ENCODE data around the gene GNPTAB. TPM values are rescaled to one million over a fixed set of nuclear protein-coding genes. Genes with fewer than 3 reads are reported as not detected.

Gene GNPTAB
- total and polyA plus RNA-seq, 2 of the 13 experiments (the other 11 are each of a cell fraction or from before 2014, with no cell fraction given), result 13.6 to 19.4 TPM

DNA sequence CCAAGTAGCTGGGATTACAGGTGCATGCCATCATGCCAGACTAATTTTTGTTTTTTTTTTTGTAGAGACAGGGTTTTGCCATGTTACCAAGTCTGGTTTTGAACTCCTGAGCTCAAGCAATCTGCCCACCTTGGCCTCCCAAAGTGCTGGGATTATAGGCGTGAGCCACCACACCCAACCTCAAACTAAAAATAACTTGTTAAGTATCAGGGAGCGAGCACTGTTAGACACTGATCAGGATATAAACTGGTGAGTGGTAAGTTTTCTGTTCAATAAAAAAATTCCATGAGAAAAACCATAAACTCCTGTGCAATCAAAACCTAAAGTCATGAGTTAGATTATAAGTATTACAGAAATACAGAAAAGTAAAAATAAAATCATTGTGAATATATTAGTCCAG, 46.9 kb downstream of the GNPTAB start:
- BruUV-seq (replicated peaks), result no TSS peak
- no peak for TF ChIP-seq LCORL (IDR thresholded peaks at IDR 0.05)
- no peak for TF ChIP-seq LCORL (CRISPR knock-in tag; IDR thresholded peaks at IDR 0.05)
- TF ChIP-seq ZNF816 (CRISPR knock-in tag; IDR thresholded peaks at IDR 0.05; ENCODE audit: borderline replicate concordance), result no peak
- TF ChIP-seq, protein P1, sequence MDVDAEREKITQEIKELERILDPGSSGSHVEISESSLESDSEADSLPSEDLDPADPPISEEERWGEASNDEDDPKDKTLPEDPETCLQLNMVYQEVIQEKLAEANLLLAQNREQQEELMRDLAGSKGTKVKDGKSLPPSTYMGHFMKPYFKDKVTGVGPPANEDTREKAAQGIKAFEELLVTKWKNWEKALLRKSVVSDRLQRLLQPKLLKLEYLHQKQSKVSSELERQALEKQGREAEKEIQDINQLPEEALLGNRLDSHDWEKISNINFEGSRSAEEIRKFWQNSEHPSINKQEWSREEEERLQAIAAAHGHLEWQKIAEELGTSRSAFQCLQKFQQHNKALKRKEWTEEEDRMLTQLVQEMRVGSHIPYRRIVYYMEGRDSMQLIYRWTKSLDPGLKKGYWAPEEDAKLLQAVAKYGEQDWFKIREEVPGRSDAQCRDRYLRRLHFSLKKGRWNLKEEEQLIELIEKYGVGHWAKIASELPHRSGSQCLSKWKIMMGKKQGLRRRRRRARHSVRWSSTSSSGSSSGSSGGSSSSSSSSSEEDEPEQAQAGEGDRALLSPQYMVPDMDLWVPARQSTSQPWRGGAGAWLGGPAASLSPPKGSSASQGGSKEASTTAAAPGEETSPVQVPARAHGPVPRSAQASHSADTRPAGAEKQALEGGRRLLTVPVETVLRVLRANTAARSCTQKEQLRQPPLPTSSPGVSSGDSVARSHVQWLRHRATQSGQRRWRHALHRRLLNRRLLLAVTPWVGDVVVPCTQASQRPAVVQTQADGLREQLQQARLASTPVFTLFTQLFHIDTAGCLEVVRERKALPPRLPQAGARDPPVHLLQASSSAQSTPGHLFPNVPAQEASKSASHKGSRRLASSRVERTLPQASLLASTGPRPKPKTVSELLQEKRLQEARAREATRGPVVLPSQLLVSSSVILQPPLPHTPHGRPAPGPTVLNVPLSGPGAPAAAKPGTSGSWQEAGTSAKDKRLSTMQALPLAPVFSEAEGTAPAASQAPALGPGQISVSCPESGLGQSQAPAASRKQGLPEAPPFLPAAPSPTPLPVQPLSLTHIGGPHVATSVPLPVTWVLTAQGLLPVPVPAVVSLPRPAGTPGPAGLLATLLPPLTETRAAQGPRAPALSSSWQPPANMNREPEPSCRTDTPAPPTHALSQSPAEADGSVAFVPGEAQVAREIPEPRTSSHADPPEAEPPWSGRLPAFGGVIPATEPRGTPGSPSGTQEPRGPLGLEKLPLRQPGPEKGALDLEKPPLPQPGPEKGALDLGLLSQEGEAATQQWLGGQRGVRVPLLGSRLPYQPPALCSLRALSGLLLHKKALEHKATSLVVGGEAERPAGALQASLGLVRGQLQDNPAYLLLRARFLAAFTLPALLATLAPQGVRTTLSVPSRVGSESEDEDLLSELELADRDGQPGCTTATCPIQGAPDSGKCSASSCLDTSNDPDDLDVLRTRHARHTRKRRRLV (CRISPR knock-in tag; IDR thresholded peaks at IDR 0.05), result no peak
- no peak for TF ChIP-seq FLYWCH1 (CRISPR knock-in tag; IDR thresholded peaks at IDR 0.05)
- TF ChIP-seq, protein P2, sequence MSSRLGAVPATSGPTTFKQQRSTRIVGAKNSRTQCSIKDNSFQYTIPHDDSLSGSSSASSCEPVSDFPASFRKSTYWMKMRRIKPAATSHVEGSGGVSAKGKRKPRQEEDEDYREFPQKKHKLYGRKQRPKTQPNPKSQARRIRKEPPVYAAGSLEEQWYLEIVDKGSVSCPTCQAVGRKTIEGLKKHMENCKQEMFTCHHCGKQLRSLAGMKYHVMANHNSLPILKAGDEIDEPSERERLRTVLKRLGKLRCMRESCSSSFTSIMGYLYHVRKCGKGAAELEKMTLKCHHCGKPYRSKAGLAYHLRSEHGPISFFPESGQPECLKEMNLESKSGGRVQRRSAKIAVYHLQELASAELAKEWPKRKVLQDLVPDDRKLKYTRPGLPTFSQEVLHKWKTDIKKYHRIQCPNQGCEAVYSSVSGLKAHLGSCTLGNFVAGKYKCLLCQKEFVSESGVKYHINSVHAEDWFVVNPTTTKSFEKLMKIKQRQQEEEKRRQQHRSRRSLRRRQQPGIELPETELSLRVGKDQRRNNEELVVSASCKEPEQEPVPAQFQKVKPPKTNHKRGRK (CRISPR knock-in tag; IDR thresholded peaks at IDR 0.05), result no peak
- no peak for TF ChIP-seq ZNF430 (CRISPR knock-in tag; IDR thresholded peaks at IDR 0.05)
- TF ChIP-seq, protein P3, sequence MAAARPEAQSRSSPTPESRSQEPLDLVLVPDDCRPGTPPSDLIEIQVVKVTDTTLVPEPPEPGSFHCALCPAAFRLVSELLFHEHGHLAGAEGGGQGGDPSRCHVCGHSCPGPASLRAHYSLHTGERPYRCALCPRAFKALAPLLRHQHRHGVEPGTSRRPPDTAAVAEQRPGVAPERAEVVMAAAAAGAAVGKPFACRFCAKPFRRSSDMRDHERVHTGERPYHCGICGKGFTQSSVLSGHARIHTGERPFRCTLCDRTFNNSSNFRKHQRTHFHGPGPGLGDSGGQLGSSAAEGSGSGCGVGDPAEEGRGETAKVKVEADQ (CRISPR knock-in tag; IDR thresholded peaks at IDR 0.05; ENCODE audit: borderline replicate concordance), result no peak
- no peak for TF ChIP-seq AKAP8 (CRISPR knock-in tag; IDR thresholded peaks at IDR 0.05)
- TF ChIP-seq ZNF558 (CRISPR knock-in tag; IDR thresholded peaks at IDR 0.05; ENCODE audit: borderline replicate concordance), result no peak
- no peak for TF ChIP-seq ZNF598 (CRISPR knock-in tag; IDR thresholded peaks at IDR 0.05; ENCODE audit: borderline replicate concordance)
- POLR2A ChIA-PET, result no interaction called here

More for the DNA sequence above, 46.9 kb downstream of the GNPTAB start:
- FAIRE-seq, result no peak
- no peaks in the 10 kb centered on the region for H4K20me1 ChIP-seq (ENCODE audit: insufficient read depth, low read length)
- H2AFZ ChIP-seq (ENCODE audit: low read length), result no peak overlapping the region
- H3K4me1 ChIP-seq (ENCODE audit: insufficient read depth, low read length), result peaks cover 8% of the 10 kb centered on the region; the same call in 1 of the 2 replicates
- no peaks in the 10 kb centered on the region for H3K79me2 ChIP-seq (ENCODE audit: insufficient read depth, low read length)
- no peak overlapping the region for H3K4me3 ChIP-seq (replicated peaks in 1 of 3; ENCODE audit: insufficient read depth in 1 of 3, low read depth in 2 of 3, low read length in 3 of 3)
- in situ Hi-C loops (cut with HindIII; ENCODE audit: extremely low pct_ligation_motif_present, low pct_unique_long_range_greater_than_20kb), result no loop called here
- H3K9me3 ChIP-seq (ENCODE audit: low read length), result no peaks in the 10 kb centered on the region
- no peak overlapping the region for H3K27ac ChIP-seq (ENCODE audit: extremely low read length, insufficient read depth, low read length)
- H3K4me2 ChIP-seq (ENCODE audit: low read depth, low read length), result no peak overlapping the region
- CTCF ChIA-PET (ENCODE audit: low intra/inter-chr PET ratio, low total read pairs), result no interaction called here
- no peaks in the 10 kb centered on the region for H3K27me3 ChIP-seq (ENCODE audit: control insufficient read depth in 1 of 2, insufficient read depth in 2 of 2, low read length in 2 of 2)
- H3K9ac ChIP-seq (ENCODE audit: insufficient read depth, low read depth, low read length), result no peak overlapping the region
- WGBS (ENCODE audit: low lambda C conversion rate), result 94% methylated on average over 2 of the region's 2 CpGs
- peaks cover 0 to 1% of the 10 kb centered on the region in 2 experiments; a peak in 2 of 5 replicates for H3K36me3 ChIP-seq (replicated peaks in 1 of 2; ENCODE audit: control insufficient read depth in 1 of 2, insufficient read depth in 2 of 2, low read length in 2 of 2)
- intact Hi-C loops (cut with micrococcal nuclease; ENCODE audit: unreplicated experiment), result no loop called here
- no peak for DNase-seq (ENCODE audit: low spot score)
- no peak for ATAC-seq
